ENCODE measurements around the gene KIF1A. TPM values are rescaled to one million over a fixed set of nuclear protein-coding genes. Genes with fewer than 3 reads are reported as not detected.

Gene KIF1A
- total and polyA plus RNA-seq, 2 of the 13 experiments (the other 11 are each of a cell fraction or from before 2014, with no cell fraction given), result 0.01 TPM; not detected in 1

GRCh38 chr2:240851078-240851991, 31.3 kb upstream of the KIF1A start (continued):
- no peak for TF ChIP-seq ZSCAN9 (CRISPR knock-in tag; IDR thresholded peaks at IDR 0.05; ENCODE audit: borderline replicate concordance)
- no peak; the same call in 1 of the 2 replicates for TF ChIP-seq DRAP1 (CRISPR knock-in tag; IDR thresholded peaks at IDR 0.05)
- TF ChIP-seq RXRA (CRISPR knock-in tag; IDR thresholded peaks at IDR 0.05), result peak; percentile 82
- TF ChIP-seq ZNF790 (CRISPR knock-in tag; IDR thresholded peaks at IDR 0.05; ENCODE audit: borderline replicate concordance), result no peak
- no peak for TF ChIP-seq ZNF3 (CRISPR knock-in tag; IDR thresholded peaks at IDR 0.05)
- no peak for TF ChIP-seq ZNF652 (CRISPR knock-in tag; IDR thresholded peaks at IDR 0.05; ENCODE audit: borderline replicate concordance, low read depth)
- peak; percentile 67; the same call in 1 of the 2 replicates for TF ChIP-seq ERF (CRISPR knock-in tag; IDR thresholded peaks at IDR 0.05)
- TF ChIP-seq HDAC6 (IDR thresholded peaks at IDR 0.05; ENCODE audit: low read depth, low read length), result no peak
- no peak for TF ChIP-seq ZBTB25 (CRISPR knock-in tag; IDR thresholded peaks at IDR 0.05)
- TF ChIP-seq ZBTB1 (CRISPR knock-in tag; IDR thresholded peaks at IDR 0.05; ENCODE audit: borderline replicate concordance), result no peak
- no peak for TF ChIP-seq FIP1L1 (IDR thresholded peaks at IDR 0.05; ENCODE audit: borderline replicate concordance, insufficient read depth, low read depth, low read length)
- peak; percentile 59; the same call in 1 of the 2 replicates for TF ChIP-seq ZBTB33 (CRISPR knock-in tag; IDR thresholded peaks at IDR 0.05)
- TF ChIP-seq ZNF260 (CRISPR knock-in tag; IDR thresholded peaks at IDR 0.05; ENCODE audit: borderline replicate concordance, low read depth), result no peak
- TF ChIP-seq ZNF33A (CRISPR knock-in tag; IDR thresholded peaks at IDR 0.05; ENCODE audit: borderline replicate concordance), result no peak
- TF ChIP-seq ZNF7 (CRISPR knock-in tag; IDR thresholded peaks at IDR 0.05), result no peak
- TF ChIP-seq TBX2 (CRISPR knock-in tag; IDR thresholded peaks at IDR 0.05; ENCODE audit: borderline replicate concordance), result peak; percentile 47; the same call in 1 of the 2 replicates
- no peak for TF ChIP-seq CCDC6 (CRISPR knock-in tag; IDR thresholded peaks at IDR 0.05)
- TF ChIP-seq KDM5A (IDR thresholded peaks at IDR 0.05; ENCODE audit: borderline replicate concordance, low read length), result no peak
- TF ChIP-seq CREM (IDR thresholded peaks at IDR 0.05), result no peak
- TF ChIP-seq CREM (CRISPR knock-in tag; IDR thresholded peaks at IDR 0.05), result no peak
- TF ChIP-seq NKX3-1 (CRISPR knock-in tag; IDR thresholded peaks at IDR 0.05), result no peak
- TF ChIP-seq ZBTB37 (CRISPR knock-in tag; IDR thresholded peaks at IDR 0.05), result no peak
- TF ChIP-seq SIX4 (CRISPR knock-in tag; IDR thresholded peaks at IDR 0.05), result no peak
- TF ChIP-seq RNF2 (conservative IDR thresholded peaks at IDR 0.05; ENCODE audit: low read depth), result no peak
- TF ChIP-seq ZNF720 (CRISPR knock-in tag; IDR thresholded peaks at IDR 0.05), result no peak
- peak; percentile 69 for TF ChIP-seq ZNF605 (CRISPR knock-in tag; IDR thresholded peaks at IDR 0.05)
- TF ChIP-seq ZBTB3 (CRISPR knock-in tag; IDR thresholded peaks at IDR 0.05; ENCODE audit: borderline replicate concordance, low read depth), result no peak
